Measurements from ENCODE around the gene RAB26. TPM values are rescaled to one million over a fixed set of nuclear protein-coding genes. Genes with fewer than 3 reads are reported as not detected.

Gene RAB26
- total and polyA plus RNA-seq, 4 donors = 1.9 to 3.9 (median 3.0) TPM

DNA sequence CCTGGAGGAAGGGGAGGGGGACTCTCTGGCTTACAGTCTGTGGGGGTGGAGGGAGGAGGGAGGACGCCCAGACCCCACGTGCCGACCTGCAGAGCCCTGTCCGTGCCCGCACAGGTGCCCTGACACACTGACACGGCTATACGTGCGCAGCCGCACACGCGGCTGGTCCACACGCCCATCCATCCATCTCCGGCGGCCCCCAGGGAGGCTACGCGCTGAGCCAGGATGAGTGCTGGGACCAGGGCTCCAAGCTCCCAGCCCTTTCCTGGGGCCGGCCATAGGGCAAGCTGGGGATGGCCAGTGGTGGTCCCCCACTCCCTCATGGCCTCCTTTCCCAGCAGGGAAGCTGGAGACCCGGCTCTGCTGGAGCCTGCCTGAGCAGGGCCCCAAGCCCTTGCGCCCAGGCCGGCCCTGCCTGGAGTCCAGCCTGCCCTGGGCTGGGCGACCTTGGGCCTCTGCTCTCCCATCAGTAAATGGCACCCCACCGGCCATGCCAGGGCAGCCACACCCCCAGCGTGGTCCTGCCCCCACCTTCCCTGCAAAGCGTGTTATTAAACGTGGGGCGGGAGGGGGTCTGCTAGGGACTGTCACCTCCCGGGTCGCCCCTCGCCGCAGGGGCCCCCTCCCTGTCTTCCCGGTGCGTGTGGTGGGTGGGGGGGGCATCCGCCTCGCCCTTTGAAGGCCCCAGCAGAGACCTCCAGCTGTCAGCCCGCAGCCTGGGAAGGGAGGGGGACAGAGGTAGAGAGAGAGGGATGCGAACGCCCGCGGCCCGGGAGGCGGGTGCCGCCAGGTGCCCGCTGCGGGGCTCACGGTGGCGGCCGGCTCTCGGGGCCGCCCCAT, 47.1 kb downstream of the RAB26 start:
- no peak overlapping the region for H3K27ac ChIP-seq (ENCODE audit: low read depth in 1 of 2, low read length in 2 of 2)
- WGBS = 7% methylated on average over 49 of the region's 49 CpGs
- no peak overlapping the region for H3K9ac ChIP-seq (ENCODE audit: low read depth in 1 of 2, low read length in 2 of 2)
- H3K9me3 ChIP-seq (ENCODE audit: control insufficient read depth in 4 of 4, low read length in 3 of 4) = no peaks in the 10 kb centered on the region
- TF ChIP-seq RXRA (IDR thresholded peaks at IDR 0.05) = no peak
- TF ChIP-seq, protein P1, sequence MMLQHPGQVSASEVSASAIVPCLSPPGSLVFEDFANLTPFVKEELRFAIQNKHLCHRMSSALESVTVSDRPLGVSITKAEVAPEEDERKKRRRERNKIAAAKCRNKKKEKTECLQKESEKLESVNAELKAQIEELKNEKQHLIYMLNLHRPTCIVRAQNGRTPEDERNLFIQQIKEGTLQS (IDR thresholded peaks at IDR 0.05) = no peak
- TF ChIP-seq EGR1 (IDR thresholded peaks at IDR 0.05; ENCODE audit: low read depth in 2 of 2) = no peak
- TF ChIP-seq GABPA (IDR thresholded peaks at IDR 0.05 in 1 of 2, conservative IDR thresholded peaks at IDR 0.05 in 1 of 2) = no peak
- no peak for TF ChIP-seq TAF1 (conservative IDR thresholded peaks at IDR 0.05)
- TF ChIP-seq NR2F2 (IDR thresholded peaks at IDR 0.05) = no peak
- no peaks in the 10 kb centered on the region for H3K36me3 ChIP-seq (ENCODE audit: control insufficient read depth in 4 of 4, insufficient read depth in 3 of 4, low read depth in 1 of 4, low read length in 3 of 4)
- DNase-seq (ENCODE audit: low spot score) = no peak
- H3K4me1 ChIP-seq (ENCODE audit: control insufficient read depth in 4 of 4, insufficient read depth in 4 of 4, low read length in 3 of 4) = peaks cover 2 to 11% (median 4%) of the 10 kb centered on the region in 4 donors
- H3K4me3 ChIP-seq (ENCODE audit: low read depth in 1 of 3, low read length in 3 of 3) = peak overlapping the region in 1 of 3 donors; percentile 56
- H3K27me3 ChIP-seq (ENCODE audit: control insufficient read depth in 4 of 4, insufficient read depth in 4 of 4, low read length in 3 of 4) = peaks cover 0 to 2% (median 0%) of the 10 kb centered on the region in 4 donors

DNA sequence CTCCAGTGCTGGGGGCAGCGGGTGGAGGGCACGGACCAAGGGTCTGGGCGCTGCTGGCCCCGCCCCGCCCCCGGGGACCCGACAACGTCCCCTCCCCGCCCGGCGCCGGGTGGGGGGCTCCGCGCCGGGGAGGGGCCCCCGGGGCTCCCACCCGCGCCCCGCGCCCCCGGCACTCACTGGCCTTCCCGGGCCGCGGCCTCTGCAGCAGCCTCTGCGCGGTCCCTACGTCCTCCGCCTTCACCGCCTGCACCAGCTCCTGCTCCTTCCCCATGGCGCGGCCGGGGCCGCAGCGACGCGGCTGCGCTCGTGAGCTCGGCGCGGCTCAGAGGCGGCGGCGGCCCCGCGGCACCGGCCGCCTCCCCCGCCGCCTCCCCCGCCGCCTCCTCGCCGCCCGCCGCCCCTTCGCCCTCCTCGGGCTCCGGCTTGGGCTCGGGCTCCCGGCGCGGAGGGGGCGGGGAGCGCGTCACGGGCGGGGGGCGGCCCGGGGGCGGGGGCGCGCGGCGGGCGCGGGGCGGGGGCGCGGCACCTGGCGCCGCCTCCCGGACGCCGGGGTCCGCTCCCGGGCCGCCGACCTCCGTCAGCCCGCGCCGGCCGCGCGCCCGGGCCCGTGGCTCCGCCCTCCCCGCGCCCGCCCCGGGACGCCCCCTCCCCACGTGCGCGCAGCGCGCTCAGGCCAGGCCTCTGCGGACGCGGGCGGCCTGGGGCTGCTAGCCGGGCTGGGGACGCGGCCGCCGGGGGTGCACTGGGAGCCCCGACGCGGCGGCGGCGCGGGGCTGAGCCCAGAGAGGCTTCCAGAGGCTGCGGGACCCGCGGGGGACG, 47.9 kb downstream of the RAB26 start, which contains the start of gene CASKIN1:
CASKIN1 (minus strand) TSS at position 444 of the 819 bp plus-strand sequence; CDS start at position 271, 173 bp downstream.
- peaks cover 0 to 2% (median 0%) of the 10 kb centered on the region in 4 donors for H3K27me3 ChIP-seq (ENCODE audit: control insufficient read depth in 4 of 4, insufficient read depth in 4 of 4, low read length in 3 of 4)
- DNase-seq (ENCODE audit: low spot score) = no peak
- no peak within 1 kb of the TSS for H3K9ac ChIP-seq (ENCODE audit: low read depth in 1 of 2, low read length in 2 of 2)
- TF ChIP-seq TAF1 (conservative IDR thresholded peaks at IDR 0.05) (no peak), HNF4A (conservative IDR thresholded peaks at IDR 0.05) (no peak), EGR1 (IDR thresholded peaks at IDR 0.05; ENCODE audit: low read depth in 2 of 2) (no peak), JUND (IDR thresholded peaks at IDR 0.05) (no peak), HNF4G (IDR thresholded peaks at IDR 0.05) (no peak), YY1 (IDR thresholded peaks at IDR 0.05) (no peak), RAD21 (IDR thresholded peaks at IDR 0.05) (no peak), GABPA (IDR thresholded peaks at IDR 0.05 in 1 of 2, conservative IDR thresholded peaks at IDR 0.05 in 1 of 2) (no peak), NR2F2 (IDR thresholded peaks at IDR 0.05) (no peak)
- TF ChIP-seq, protein P2, sequence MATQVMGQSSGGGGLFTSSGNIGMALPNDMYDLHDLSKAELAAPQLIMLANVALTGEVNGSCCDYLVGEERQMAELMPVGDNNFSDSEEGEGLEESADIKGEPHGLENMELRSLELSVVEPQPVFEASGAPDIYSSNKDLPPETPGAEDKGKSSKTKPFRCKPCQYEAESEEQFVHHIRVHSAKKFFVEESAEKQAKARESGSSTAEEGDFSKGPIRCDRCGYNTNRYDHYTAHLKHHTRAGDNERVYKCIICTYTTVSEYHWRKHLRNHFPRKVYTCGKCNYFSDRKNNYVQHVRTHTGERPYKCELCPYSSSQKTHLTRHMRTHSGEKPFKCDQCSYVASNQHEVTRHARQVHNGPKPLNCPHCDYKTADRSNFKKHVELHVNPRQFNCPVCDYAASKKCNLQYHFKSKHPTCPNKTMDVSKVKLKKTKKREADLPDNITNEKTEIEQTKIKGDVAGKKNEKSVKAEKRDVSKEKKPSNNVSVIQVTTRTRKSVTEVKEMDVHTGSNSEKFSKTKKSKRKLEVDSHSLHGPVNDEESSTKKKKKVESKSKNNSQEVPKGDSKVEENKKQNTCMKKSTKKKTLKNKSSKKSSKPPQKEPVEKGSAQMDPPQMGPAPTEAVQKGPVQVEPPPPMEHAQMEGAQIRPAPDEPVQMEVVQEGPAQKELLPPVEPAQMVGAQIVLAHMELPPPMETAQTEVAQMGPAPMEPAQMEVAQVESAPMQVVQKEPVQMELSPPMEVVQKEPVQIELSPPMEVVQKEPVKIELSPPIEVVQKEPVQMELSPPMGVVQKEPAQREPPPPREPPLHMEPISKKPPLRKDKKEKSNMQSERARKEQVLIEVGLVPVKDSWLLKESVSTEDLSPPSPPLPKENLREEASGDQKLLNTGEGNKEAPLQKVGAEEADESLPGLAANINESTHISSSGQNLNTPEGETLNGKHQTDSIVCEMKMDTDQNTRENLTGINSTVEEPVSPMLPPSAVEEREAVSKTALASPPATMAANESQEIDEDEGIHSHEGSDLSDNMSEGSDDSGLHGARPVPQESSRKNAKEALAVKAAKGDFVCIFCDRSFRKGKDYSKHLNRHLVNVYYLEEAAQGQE (IDR thresholded peaks at IDR 0.05) = no peak
- TF ChIP-seq, protein P3, sequence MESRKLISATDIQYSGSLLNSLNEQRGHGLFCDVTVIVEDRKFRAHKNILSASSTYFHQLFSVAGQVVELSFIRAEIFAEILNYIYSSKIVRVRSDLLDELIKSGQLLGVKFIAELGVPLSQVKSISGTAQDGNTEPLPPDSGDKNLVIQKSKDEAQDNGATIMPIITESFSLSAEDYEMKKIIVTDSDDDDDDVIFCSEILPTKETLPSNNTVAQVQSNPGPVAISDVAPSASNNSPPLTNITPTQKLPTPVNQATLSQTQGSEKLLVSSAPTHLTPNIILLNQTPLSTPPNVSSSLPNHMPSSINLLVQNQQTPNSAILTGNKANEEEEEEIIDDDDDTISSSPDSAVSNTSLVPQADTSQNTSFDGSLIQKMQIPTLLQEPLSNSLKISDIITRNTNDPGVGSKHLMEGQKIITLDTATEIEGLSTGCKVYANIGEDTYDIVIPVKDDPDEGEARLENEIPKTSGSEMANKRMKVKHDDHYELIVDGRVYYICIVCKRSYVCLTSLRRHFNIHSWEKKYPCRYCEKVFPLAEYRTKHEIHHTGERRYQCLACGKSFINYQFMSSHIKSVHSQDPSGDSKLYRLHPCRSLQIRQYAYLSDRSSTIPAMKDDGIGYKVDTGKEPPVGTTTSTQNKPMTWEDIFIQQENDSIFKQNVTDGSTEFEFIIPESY (IDR thresholded peaks at IDR 0.05) = no peak
- no peaks in the 10 kb centered on the region for H3K9me3 ChIP-seq (ENCODE audit: control insufficient read depth in 4 of 4, low read length in 3 of 4)
- no peaks in the 10 kb centered on the region for H3K36me3 ChIP-seq (ENCODE audit: control insufficient read depth in 4 of 4, insufficient read depth in 3 of 4, low read depth in 1 of 4, low read length in 3 of 4)
- H3K4me3 ChIP-seq (ENCODE audit: low read depth in 1 of 3, low read length in 3 of 3) = peak within 1 kb of the TSS in 1 of 3 donors; percentile 56
- no peak within 1 kb of the TSS for H3K27ac ChIP-seq (ENCODE audit: low read depth in 1 of 2, low read length in 2 of 2)
- peaks cover 2 to 11% (median 4%) of the 10 kb centered on the region in 4 donors for H3K4me1 ChIP-seq (ENCODE audit: control insufficient read depth in 4 of 4, insufficient read depth in 4 of 4, low read length in 3 of 4)
- 1% methylated on average over 114 of the region's 129 CpGs for WGBS

Measured in liver (tissue), 9 donors.